Heart left ventricle (tissue), 13 donors: ENCODE data around the gene SEC24A.

Experiments used
- POLR2A ChIP-seq, 2 donors: fragments of 450-650 bp; IDR thresholded peaks; one replicate each; pipeline ENCODE4 v1.6.1; 2017; ENCODE audit warnings: antibody characterized with exemption in 2 of 2, mild to moderate bottlenecking in 2 of 2, moderate library complexity in 2 of 2
- TF ChIP-seq, protein P1 (sequence below), 12 donors: fragments of 200-600 bp; sonication (generic) in 4 of 12; IDR thresholded peaks; one replicate each; pipeline versions ENCODE4 v1.5.0 to v1.8.0; 2018 to 2022; ENCODE audit warnings: antibody characterized with exemption in 12 of 12, mild to moderate bottlenecking in 5 of 12
- donor health status: ischemic (EF 13 %, LVEDD 7.1; RV severe dilation, severe dysfunction).
- donor health status: DM: no; HTN: yes; CAD: no.
- donor health status: DM: no; HTN: no; CAD: no.
- donor health status: ischemic (EF 25% LVEDD 6.9; RV normal size, moderate dysfunction).
- donor health status: ischemic (EF 25% LVEDD 5.7; RV mildly dilated, moderate dysfunction).
- donor health status: ischemic (EF 35%, LVEDD 5.7; RV mildly dilated, moderate dysfunction).
- donor health status: nonischemic (EF 11% LVEDD 7.7; RV severe dilation, severe dysfunction).
- donor health status: DM: yes; HTN: yes; CAD: no.
- donor health status: PGD.
- donor health status: ischemic (EF 29% LVEDD 5.4; RV normal size, mild dysfunction).
- donor health status: nonischemic (EF 23%, LVEDD 6.1; RV moderate dilation, normal function).

DNA sequence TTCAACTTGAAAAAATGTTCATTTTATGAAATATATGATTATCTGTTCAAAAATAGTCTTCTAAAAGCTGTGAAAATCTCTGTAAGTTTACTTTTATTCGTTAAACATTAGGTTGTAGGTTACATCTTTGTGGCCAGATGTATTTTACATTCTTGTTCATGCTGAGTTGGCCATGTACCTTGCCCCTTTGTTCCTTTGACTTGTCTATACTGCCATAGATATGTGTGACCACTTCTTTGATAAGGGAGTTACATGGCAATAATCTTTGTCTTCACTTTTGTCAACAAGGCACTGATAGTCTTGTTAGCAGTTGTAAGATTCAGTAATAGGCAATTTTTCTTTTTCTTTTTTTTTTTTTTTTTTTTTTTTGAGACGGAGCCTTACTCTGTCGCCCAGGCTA lies 15.9 kb downstream of the SEC24A start:
- TF ChIP-seq, protein P1, sequence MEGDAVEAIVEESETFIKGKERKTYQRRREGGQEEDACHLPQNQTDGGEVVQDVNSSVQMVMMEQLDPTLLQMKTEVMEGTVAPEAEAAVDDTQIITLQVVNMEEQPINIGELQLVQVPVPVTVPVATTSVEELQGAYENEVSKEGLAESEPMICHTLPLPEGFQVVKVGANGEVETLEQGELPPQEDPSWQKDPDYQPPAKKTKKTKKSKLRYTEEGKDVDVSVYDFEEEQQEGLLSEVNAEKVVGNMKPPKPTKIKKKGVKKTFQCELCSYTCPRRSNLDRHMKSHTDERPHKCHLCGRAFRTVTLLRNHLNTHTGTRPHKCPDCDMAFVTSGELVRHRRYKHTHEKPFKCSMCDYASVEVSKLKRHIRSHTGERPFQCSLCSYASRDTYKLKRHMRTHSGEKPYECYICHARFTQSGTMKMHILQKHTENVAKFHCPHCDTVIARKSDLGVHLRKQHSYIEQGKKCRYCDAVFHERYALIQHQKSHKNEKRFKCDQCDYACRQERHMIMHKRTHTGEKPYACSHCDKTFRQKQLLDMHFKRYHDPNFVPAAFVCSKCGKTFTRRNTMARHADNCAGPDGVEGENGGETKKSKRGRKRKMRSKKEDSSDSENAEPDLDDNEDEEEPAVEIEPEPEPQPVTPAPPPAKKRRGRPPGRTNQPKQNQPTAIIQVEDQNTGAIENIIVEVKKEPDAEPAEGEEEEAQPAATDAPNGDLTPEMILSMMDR (IDR thresholded peaks at IDR 0.05), result no peak
- TF ChIP-seq POLR2A (IDR thresholded peaks at IDR 0.05), result no peak
